GM03348 (cell line): ENCODE measurements around the gene RER1.

Source experiments
- DNase-seq: peaks from one replicate; pipeline ENCODE4 v3.0.0; 2012; ENCODE audit warnings: low spot score

RER1 gene

DNA sequence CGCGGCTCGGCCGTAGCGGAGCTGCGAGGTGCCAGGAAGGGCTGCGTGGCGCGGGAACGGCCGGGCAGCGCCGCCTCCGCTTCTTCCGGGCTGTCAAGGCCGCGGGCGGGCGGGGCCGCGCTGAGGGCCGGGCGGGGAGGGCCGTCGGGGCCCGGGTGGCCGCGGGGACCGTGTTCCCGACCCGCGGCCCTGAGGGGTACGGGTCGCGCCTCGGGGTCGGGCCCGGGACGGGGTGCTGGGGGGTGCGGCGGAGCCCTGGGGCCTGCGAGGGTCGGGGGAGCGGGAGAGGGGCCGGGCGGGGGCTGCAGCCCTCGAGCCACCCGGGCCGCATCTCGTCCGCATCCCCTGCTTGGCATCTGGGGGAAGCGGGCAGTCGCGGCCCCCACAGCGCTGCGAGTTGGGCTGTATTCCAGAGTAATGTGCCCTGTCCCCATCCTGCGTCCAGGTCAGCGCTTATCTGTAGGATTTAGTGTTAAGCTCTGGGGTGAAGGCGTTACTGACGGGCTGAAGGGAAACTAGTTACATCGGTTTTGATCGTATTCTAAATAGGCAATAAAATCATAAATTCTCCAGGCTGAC lies 379 bp downstream of the RER1 start:
- DNase-seq = peak; percentile 45

DNA sequence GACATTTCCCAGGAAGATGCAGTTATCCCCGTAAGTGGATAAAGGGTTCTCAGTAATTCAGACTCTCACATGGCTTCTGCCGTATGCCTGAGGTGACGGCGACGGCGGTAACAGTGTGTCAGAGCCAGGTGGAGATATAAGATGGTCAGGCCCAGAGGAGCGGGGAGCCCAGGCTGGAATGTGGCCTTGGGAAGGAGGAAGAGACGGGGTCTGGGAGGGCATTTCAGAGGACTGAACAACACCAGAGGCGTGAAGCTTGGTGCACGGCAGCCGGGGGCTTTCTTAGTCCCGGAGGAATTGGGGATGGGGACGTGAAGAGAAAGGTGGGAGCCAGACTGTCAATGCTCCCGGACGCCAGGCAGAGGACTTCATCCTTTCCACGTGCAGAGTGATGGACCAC lies 1.0 kb downstream of the RER1 start:
- no peak for DNase-seq

DNA sequence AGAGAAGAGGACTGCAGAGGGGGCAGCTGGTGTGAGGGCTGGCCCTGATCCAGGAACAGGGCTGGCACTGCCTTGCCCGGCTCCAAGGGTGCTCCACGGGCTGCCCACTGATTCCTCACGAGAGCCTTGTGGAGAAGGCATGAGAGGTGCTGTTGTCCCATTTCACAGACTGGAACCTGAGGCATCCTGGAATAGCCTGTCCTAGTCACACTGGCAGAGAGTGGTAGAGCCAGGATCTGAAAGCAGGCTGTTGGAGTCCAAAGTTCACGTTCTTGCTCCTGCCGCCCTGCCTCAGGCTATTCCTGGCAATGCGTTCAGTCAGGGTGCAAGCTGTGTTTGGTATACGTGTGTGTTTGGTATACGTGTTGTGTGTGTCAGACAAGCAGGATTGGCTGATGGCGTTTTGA lies 1.8 kb downstream of the RER1 start:
- DNase-seq = no peak

DNA sequence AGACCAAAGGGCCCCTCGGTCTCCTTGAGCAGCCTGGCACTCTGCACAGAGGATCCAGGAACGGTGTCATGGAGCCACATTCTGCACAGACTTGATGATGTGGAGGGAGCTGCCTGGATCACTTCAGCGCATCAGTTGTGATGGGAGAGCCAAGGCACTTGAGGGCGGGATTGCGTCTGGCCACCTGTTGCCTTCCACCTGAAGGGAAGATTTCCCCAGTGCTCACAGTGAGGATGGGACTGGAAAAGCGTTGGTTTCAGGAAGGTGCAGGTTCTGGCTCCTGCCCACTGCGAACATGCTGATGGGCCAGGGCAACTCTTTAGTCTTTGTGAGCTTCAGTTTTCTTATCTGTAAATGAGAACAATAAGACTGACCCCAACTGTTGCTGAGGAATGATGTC lies 2.6 kb downstream of the RER1 start:
- DNase-seq = no peak

DNA sequence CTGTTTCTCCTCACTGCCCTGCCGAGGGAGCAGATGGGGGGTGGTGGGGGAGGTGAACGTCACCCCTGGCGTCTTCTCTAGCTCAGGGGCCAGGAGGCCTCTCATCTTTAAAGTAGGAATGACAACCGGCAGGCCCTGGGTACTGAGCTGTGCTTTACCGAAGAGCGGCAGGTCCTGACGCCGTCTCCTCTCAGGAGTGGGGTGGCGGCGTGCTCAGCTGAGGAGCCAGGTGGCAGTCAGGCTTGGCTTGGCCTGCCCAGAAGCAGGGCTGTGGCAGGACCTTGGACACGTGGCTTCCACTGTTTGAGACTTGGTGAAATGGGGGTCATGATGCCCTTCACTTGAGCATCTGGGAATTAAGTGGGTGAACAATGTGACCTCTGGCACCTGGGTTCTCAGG lies 3.1 kb downstream of the RER1 start:
- no peak for DNase-seq

DNA sequence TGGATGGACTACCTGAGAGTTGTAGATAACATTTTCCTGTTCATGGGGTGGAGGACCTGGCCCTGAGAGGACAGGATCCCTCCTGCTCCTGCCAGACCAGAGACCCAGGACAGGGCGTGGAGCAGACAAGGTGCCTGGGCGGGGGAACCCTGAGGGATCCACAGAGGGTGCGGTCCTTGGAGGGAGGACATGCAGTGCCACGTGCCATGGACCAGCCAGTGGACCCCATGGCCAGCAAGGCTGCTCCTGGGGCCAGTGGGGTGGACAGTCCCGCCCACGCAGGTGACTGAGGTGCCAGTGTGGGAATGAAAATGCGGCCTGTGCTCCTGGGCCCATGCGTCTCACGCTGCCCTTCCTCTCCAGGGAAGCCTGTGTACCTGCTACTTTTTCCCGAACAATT lies 3.6 kb downstream of the RER1 start:
- DNase-seq = no peak

DNA sequence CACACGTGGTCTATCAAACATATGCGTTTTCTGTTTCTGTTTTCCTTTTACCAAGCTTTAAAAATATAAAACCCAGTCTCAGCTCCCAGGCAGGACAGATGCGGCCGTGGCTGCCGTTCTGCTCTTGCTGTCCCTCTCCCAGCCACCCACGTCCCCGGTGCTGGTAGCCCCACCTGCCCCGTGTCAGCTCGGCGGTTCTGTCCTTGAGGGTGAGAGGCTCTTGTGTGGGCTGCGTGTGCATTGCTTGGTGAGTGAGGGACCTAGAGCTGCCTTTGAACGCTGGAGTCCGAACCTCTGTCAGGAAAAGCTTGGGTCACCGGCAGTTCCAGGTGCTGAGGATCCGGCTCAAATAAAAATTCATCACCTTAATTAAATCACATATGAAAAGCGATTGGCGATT lies 4.4 kb downstream of the RER1 start:
- no peak for DNase-seq

DNA sequence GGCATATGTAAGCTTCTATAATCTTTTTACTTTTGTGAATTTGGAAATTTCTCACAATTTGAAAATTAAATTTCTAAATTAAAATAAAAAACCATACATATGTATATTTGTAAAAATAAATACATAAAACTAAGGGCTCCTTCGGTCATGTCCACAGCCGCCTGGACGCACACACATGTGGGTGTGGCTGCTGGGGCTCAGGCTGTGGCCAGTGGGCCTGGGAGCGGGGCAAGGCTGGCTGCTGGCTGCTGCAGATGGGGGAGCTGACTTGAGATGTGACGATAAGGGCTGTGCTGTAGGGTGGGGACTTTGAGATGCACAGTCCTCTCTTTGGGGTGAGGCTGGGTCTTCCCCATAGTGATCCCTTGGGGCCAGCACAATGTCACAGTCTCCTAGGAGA lies 4.8 kb downstream of the RER1 start:
- DNase-seq = no peak

DNA sequence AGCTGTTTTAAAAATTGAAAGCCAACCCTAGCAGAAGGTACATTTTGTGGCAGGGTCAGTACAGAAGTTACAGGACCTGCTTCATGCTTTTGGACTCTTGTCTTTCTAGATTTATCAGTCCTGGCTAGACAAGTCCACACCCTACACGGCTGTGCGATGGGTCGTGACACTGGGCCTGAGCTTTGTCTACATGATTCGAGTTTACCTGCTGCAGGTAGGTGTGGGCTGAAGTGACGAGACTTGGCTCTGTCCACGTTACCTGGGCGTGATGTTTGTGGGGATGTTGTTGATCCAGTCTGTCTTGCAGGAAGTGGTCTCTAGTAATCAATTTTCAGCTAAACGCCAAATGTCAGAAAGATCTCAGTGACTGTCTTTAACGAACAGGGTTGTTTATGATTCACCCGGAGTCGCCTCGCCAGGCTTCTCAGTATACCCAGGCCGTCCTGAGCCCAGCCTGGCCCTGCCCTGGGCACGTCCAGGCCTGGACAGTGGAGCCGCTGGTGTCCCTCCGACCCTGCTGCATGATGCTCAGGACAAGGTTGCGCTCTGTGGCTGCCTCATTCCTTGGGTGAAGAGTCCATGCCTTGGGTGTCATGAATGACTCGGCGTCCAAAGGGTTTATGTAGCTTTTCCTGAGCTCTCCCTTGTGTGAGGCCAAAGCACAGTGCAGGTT lies 5.5 kb downstream of the RER1 start:
- no peak for DNase-seq

DNA sequence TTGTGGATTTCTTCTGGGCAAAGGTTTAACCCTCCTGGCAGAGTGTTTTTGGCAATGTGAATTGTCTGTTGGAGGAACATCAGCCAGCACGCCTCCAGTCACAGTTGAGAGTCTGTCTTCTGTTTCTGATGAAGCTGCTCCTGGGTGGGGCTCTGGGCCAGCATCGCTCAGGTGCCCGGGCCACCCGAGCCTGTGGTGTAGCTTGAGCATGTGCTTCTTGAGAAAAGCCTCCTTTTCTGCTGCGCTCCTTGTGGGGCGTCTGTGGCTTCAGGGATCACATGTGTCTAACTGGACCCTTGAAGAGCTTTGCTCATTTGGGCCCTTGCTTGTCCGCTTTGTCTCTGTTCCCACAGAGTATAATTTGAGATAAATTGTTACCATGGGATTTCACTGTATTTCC lies 7.2 kb downstream of the RER1 start:
- no peak for DNase-seq

DNA sequence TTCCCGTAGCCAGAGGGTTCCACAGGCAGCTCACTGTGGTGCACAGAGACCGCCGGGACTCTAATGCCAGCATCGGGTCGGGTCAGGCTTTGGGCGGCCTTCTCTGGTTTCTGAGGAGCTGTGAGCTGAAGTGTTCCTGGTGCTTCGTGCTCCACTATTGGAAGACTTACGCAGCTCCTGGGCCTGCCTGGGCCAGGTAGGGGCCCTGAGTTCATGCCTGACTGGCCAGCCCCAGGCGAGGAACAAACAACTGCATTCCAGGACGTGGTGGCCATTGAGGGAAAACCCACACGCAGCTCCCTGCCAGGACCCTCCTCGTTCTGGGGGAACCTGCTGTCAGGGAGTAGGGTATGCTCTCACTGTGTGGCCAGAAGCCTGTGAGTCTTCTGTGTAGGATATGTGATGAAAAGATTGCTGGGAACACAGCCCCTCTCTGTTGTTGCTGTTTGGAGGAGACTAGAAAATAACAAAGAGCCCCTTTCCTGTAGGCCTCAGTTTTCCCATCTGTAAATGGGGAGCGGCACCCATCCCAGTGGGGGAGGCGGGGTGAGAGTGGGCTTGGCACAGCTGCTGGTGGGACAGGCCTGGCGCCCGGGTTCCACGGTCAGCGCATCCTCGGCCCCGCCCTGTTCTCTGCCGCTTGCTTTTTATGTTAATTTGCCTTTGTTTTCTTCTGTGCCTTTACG lies 8.4 kb downstream of the RER1 start:
- DNase-seq = no peak

DNA sequence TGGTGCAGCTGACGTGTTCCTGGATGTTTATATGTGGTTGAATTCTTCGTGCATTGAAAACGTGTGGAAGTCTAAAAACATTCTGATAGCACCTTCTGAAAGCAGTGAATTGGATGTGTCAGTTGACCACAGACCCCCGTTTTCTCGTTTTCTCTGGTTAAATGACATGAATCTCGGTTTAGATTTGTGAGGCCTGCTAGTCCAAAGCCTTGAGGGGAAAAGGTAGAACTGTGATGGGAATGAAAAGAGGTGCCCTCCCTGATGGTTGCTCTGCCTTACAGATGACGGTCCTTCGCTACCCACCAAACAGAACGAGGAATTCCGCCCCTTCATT lies 8.9 kb downstream of the RER1 start:
- no peak for DNase-seq

DNA sequence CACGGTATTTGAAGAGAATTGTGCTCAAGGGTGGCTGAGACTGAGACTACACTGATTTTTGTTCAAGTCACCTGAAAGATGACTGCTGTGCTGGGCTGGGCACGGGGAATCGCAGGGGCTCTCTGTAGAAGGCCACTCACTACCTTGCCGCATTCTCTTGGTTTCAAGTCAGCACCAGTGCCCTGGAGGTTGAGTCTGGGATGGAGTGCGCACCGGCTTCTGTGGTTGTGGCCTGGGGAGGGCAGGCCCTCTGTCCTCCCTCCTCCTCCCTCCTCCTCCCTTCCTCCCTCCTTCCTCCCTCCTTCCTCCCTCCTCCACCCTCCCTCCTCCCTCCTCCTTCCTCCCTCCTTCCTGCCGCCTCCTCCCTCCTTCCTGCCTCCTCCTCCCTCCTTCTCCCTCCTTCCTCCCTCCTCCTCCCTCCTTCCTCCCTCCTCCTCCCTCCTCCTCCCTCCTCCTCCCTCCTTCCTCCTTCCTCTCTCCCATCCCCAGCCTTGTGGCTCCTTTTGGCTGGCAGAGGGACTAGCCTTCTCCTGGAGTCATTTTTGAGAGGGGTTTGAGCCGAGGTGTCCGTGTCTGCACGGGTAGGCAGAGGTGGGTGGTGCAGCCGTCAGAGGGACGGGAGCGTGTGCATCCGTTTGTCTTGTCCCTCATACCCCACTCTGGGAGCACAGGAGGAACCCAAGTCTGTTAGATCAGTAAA lies 9.5 kb downstream of the RER1 start:
- DNase-seq = no peak

DNA sequence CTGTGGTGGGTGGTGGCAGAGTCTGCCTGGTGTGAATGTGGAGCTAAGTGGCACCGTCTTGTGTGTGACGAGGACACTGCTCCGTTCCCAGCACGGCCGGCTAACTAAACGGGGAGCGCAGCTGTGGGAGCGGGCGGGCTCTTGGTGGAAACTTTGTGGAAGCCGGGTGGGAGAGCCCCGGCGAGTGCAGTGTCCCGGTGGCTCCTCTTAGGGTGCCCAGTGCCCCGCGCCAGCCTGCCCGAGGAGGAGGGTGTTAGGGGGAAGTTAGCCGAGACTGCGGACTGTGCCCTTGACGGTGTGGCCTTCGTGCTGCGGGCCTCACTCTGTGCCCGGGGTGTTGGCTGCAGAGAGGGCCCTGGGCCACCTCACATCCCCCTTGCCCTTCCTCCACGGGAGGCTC lies 10.8 kb downstream of the RER1 start:
- no peak for DNase-seq

DNA sequence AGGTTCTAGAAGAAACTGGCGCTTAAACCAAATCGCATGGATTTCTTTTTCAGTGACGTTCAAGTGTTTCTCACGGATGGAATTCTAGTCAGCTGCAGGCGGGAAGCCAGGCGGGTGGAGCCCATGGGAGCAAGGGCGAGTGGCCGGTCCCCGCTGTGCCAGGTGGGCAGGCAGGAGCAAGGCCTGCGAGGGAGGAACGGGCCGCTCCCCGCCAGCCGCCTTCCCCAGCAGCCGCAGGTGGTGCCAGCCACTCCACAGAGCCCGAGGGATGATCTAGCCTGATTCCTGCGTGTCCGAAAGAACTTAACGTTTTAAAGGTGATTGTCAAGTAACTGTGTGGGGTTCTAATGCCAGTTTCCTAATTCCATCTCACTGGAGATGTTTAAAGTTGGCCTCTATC lies 11.6 kb downstream of the RER1 start:
- no peak for DNase-seq

DNA sequence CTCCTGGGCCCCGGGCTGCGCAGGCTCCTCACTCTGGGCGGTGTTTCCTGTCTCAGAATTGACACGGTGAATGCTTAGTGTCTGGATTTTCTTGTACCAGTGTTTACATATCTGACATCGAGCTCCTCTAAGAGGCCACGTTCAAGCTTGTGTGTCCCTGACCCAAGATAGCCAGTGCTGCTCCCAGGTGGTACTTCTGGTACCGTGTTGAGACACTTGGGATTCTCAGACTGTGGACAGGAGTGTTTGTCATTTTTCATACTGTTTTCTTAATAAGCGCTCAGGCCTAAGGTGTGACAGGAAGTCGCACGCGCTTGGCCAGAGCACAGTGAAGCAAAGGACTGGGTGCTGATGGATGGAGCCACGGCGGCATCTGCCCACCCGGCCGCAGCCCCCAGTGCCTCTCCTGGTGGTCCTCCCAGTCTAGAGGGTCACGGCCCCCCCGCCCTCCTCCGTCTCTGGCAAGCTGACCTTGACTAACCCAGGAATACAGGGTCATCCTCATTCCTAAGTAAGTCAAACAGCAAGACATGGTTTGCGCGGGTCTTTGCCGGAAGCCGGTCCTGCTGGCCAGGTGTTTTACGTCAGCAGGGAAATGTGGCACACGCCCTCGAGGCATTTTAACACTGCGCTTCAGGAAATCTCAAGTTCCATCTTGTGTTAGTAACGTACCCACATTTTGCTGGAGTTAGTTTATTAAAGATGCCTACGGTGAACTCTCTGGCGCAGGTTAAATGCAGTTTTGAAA lies 12.7 kb downstream of the RER1 start:
- DNase-seq = no peak

DNA sequence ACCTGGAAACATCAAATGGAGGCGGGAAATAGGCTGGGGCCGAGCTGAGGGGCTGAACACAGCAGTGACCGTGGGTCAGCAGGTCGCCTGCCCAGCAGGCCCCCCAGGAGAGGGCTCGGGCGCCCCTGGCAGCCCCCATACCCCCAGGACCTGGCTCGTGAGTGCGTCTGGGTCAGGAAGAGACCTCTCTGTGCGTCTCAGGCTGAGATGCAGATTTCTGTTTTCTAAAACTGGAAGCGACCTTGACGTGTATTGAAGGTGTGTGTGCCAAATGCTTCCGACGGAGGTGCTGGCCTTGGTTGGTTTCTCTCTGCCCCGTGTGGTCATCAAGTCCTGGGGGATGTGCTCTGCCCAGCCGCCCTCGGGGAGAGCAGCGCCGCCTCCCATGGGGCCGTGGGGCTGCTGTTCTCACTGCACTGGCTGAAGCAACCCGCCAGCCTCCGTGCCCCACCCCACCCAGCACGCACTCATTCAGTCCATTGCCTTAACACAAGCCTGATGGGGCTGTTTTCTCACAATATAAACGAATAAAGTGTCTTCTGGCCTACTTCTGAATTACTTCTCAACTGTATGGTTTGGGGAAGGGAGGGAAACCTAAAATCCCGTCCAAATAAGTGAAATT lies 13.4 kb downstream of the RER1 start:
- no peak for DNase-seq

DNA sequence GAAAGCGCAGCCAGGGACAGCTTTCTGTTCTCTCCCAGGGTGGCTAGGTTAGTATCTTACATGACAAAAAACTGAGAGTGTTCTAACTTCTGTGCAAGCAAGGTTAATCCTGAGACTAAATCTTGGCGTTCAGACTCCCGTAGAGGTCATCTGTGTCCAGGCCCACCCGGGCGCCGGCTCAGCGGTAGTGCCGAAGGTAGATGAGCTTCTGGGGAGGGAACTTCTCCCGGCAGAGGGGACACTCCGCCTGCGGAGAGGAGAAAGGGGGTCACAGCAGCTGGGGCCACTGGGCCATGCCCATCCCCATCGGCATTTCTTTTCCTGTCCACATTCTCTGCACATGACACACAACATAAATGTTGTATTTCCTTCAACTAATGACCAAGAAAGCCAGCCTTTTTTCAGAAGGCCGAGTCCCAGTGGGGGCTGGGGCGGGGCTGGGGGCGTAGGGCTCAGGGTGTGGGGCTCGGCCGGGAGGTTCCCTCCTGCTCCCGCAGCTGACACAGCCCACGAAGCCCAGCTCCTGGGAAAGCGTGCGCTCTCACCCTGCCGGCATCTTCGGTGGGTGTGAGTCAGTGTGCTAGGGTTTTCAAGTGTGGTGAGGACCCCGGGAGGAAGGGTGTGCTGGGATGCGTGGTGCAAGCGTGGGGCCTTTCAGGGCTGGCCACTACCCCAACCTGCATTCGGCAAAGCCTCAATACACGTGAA lies 14.1 kb downstream of the RER1 start:
- no peak for DNase-seq

DNA sequence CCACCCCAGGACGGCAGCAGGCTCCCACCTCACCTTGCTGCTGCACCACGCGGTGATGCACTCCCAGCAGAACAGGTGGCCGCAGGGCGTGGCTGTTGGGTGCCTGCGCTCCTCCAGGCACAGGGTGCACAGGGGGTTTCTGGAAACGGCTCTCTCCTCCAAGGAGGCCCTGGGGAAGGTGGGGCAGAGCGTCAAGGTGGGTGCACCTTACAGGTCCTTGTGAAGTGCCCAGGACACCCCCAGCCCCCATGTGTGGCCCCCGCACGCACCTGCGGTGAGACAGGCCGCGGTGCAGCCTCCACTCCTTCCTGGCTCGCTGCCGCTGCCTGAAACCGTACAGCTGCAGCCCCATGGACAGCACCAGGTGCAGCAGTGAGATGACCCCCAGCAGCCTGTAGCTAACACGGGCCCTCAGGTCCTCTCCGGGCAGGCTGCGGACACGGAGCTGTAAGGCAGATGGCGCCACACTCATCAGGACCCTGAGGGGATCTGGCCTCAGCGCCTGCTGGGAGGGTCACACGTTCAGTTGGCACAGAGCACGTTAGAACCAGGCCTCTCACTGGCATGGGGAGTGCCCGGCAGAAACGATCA lies 14.9 kb downstream of the RER1 start:
- no peak for DNase-seq

DNA sequence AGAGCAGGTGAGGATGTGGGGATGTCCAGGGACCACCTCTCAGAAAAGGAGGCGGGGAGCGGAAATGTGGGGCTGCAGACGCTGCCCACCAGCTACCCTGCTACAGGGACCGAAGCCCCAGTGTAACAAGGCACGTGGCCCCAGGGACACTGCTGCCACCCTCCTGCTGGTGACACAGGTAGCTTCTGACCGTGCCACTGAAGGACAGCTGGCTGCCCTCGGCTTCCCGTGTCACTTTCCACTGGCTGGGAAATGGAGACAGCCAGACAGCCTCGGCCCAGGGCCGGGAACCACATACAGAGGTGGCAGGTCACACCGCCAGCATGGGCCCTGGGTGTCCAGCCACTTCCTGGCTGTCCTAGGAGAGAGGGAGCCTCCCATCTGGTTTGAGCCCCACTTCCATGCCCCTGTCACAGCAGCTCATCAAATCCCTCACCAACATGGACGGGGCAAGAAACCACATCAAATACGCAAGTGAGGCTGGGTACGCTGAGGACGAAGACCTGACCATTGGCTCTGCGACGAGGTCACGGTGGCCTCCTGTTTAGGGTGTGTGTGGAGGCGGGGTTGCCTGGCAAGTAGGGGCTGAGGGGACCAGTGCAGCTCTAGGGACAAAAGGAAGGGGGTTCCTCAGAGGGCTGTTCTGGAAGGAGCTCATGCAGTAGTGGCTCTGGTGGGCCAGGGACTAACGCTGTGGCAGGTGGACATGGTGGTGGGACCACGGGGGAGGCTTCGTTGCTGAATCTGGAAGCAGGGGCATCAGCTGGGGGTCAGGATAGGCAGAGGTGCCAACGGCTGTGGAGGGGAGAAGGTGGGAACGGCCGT lies 15.7 kb downstream of the RER1 start:
- DNase-seq = no peak
